BJ (cell line): Measurements from ENCODE around the gene TRIM23. TPM values are rescaled to one million over a fixed set of nuclear protein-coding genes. Genes with fewer than 3 reads are reported as not detected.
A peak's percentile ranks its signal among the peaks of the same experiment; 100 is the strongest.

ENCODE experiments used
- CTCF ChIA-PET: fragments of 350-600 bp; formaldehyde crosslinking; extraction: SDS; loops from one replicate; lab custom pipeline; 2021; ENCODE audit warnings: antibody characterized with exemption, inconsistent platforms; lab: Yijun Ruan, JAX
- POLR2A ChIA-PET: fragments of 300-600 bp; sonication (Branson Sonifier 250); formaldehyde crosslinking; extraction: SDS; loops from one replicate; lab custom pipeline; 2021; ENCODE audit warnings: antibody characterized with exemption; lab: Charles Lee
- DNase-seq: peaks from one replicate; pipeline ENCODE4 v3.0.0-alpha.2; 2011; ENCODE audit warnings: low read depth
- H3K27me3 ChIP-seq: 2 replicates; pipeline ENCODE4 v1.6.0; 2011; ENCODE audit warnings: low read length; ENCODE audit not compliant: control insufficient read depth, insufficient read depth
- H3K36me3 ChIP-seq: 2 replicates; pipeline ENCODE4 v1.5.1; 2011; ENCODE audit warnings: low read length; ENCODE audit not compliant: control insufficient read depth, insufficient read depth
- H3K4me3 ChIP-seq: 2 replicates; pipeline ENCODE4 v1.5.1; 2011; ENCODE audit warnings: low read depth, mild to moderate bottlenecking, control low read depth, low read length
- polyA minus RNA-seq: library from RNA; depleted of rRNA, polyadenylated mRNA; stranded (reverse); fragments of >200 nt; gene quantifications from 2 replicates; pipeline ENCODE4 v1.2.3, GENCODE V29; 2011; rRNA and poly(A)+ RNA removed
- polyA plus RNA-seq: library from polyadenylated mRNA; depleted of rRNA; stranded (reverse); fragments of >200 nt; gene quantifications from 2 replicates; pipeline ENCODE4 v1.2.3, GENCODE V29; 2011; rRNA removed
- TF ChIP-seq, protein P1 (sequence below): IDR thresholded peaks from 2 replicates; pipeline ENCODE4 v1.5.1; 2011; ENCODE audit warnings: low read depth, mild to moderate bottlenecking, control low read depth, inconsistent platforms, low read length, moderate library complexity; ENCODE audit not compliant: insufficient read depth

Gene TRIM23
- polyA plus RNA-seq (15.2 and 16.0 TPM in 2 replicates), polyA minus RNA-seq (12.3 and 14.3 TPM in 2 replicates)

DNA sequence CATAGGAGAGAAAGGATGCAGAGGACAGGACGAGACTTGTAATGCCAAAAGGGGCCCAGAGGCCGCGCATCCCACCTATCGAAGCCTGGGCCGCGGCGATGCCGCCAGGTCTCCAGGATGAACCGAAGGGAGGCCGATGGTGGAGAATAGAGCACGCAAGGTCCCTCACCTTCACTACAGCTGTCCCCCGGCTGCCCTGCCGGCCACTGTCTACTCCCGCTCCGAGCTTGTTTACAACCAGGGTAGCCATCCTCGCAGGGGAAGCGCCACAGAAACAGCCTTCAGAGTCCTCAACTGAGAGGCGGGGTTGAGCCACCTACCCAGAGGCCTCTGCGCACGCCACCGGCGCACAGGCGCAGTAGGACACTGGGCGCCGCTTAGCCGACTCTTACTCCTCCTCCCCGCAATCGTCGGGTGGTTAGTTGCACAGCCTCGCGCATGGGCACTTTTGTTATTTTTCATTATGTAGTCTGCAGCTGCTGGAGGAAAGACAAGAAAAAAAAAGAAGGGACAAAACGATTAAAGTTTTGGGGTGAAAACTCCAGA, at the start of gene TRIM23:
TRIM23 (minus strand) TSS at position 309 of the 546 bp plus-strand sequence; CDS start at position 250, 59 bp downstream.
- POLR2A ChIA-PET, result interaction anchor here (1.1 kb wide), 1 partner anchor 42 kb away, joined by 3 read pairs; no protein-coding TSS in a partner anchor
- TF ChIP-seq, protein P1, sequence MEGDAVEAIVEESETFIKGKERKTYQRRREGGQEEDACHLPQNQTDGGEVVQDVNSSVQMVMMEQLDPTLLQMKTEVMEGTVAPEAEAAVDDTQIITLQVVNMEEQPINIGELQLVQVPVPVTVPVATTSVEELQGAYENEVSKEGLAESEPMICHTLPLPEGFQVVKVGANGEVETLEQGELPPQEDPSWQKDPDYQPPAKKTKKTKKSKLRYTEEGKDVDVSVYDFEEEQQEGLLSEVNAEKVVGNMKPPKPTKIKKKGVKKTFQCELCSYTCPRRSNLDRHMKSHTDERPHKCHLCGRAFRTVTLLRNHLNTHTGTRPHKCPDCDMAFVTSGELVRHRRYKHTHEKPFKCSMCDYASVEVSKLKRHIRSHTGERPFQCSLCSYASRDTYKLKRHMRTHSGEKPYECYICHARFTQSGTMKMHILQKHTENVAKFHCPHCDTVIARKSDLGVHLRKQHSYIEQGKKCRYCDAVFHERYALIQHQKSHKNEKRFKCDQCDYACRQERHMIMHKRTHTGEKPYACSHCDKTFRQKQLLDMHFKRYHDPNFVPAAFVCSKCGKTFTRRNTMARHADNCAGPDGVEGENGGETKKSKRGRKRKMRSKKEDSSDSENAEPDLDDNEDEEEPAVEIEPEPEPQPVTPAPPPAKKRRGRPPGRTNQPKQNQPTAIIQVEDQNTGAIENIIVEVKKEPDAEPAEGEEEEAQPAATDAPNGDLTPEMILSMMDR, result peak; percentile 18
- CTCF ChIA-PET, result interaction anchor here (0.9 kb wide), 1 partner anchor 120 kb away, joined by 3 read pairs; no protein-coding TSS in a partner anchor
- peak; percentile 72 for DNase-seq
- Histone ChIP-seq H3K4me3 (peak within 1 kb of the TSS; percentile 79), H3K36me3 (no peaks in the 10 kb centered on the region; the same call in 1 of the 2 replicates), H3K27me3 (no peaks in the 10 kb centered on the region)

DNA sequence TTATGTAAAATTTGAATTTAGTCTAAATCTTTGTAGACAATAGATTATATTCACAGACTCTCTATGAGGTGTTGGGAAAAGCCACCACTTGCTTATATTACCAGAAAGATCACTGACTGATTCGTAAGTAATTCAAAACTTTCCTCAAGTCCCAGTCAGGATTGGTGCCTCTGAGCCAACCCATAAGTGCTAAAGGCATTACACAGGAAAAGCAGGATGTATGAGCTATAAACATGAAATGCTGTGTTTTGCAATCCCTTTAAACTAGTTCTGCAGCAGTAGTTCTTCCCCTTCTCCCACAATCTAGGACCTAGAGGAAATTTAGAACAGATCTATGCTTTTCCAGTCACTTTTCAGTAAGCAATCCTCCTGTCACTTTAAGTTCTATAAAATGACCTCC, 48.7 kb upstream of the TRIM23 start:
- no peak overlapping the region for H3K4me3 ChIP-seq
- peak; percentile 26 for DNase-seq
- ChIA-PET POLR2A (interaction anchor here (0.6 kb wide), 1 partner anchor 492 kb away, joined by 3 read pairs; no protein-coding TSS in a partner anchor), CTCF (interaction anchor here (0.5 to 4.8 kb wide), 2 partner anchors 9 to 467 kb away, joined by 3 to 21 read pairs; no protein-coding TSS in a partner anchor)
- TF ChIP-seq, protein P1, result no peak
- H3K36me3 ChIP-seq, result 0 out of 2 replicates have a peak, but pooled peaks cover 1% of the 10 kb centered on the region
- H3K27me3 ChIP-seq, result no peaks in the 10 kb centered on the region

DNA sequence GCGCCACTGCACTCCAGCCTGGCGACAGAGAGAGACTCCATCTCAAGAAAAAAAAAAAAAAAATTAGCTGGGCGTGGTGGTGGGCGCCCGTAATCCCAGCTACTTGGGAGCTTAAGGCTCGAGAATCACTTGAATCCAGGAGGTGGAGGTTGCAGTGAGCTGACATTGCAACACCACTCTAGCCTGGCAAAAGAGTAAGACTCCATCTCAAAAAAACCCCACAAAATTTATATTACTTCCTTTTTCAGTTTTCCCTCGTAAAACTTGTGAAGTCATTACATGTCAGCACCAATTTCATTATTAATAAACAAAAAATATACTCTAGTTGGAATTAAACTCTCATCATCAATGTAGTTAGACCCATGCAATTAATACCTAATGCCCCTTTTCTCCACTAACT, 44.6 kb upstream of the TRIM23 start:
- TF ChIP-seq, protein P1, result no peak
- POLR2A ChIA-PET, result no interaction called here
- no peak for DNase-seq
- CTCF ChIA-PET, result no interaction called here
- Histone ChIP-seq H3K36me3 (no peaks in the 10 kb centered on the region), H3K4me3 (no peak overlapping the region), H3K27me3 (no peaks in the 10 kb centered on the region)

DNA sequence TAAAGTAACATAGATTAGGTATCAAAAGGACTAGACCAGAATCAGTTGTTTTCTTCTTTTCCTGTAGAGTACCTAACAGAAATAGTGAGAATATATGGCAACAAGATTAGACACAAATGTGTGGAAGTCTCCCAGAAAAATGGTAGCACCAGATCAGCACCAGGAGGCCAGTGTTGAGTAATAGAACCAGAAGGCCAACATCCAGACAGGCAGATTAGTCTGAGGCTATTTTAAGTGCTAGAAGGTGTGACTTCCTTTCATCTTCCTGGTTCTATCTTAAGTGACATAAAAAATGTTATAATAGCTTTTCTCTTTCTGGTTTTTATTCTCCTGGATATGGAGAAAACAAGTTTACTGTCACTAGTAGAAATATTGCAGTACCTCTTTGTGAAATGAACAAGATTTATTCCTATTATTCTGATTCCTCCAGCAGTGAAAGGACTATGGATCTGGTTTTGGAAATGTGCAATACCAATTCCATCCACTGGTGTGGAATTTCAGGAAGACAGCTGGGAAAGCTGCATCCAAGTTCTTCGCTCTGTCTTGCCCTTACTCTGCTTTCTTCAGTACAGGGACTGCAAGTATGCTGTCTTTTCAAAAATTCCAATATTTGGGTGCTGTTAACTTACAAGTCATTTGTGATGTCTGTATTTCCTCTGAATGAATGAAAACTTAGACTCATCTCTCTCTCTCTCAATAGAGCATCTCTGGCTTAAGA, 39.8 kb upstream of the TRIM23 start:
- ChIA-PET CTCF (interaction anchor here (0.9 to 3.6 kb wide), 5 partner anchors 9 to 38 kb away, joined by 3 to 21 read pairs (median 4); no protein-coding TSS in a partner anchor), POLR2A (no interaction called here)
- Histone ChIP-seq H3K4me3 (no peak overlapping the region), H3K27me3 (no peaks in the 10 kb centered on the region), H3K36me3 (no peaks in the 10 kb centered on the region)
- DNase-seq, result no peak
- TF ChIP-seq, protein P1, result peak; percentile 45

DNA sequence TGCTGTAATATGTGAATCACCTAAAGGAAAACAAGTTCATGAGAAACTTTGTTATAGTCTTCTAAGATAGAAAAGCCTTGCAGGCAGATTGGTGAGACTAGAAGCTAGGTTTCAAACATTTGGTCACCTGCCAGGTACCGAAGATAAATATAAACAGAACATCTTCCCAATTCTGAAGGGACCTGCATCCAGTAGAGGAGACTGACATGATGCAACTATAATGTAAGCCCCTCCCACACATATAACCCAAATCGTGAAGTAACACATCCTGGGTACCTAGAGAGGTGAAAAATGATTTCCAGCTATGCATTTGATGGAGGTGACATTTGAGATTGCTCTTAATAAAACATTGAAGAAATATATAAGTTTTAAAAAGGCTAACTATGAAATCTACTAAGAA, 30.6 kb upstream of the TRIM23 start:
- TF ChIP-seq, protein P1, result no peak
- ChIA-PET POLR2A (no interaction called here), CTCF (interaction anchor here (1.0 kb wide), 1 partner anchor 9 kb away, joined by 3 read pairs; no protein-coding TSS in a partner anchor)
- Histone ChIP-seq H3K27me3 (no peaks in the 10 kb centered on the region), H3K4me3 (no peak overlapping the region), H3K36me3 (no peaks in the 10 kb centered on the region; the same call in 1 of the 2 replicates)
- no peak for DNase-seq
